B cell (primary cell): Measurements from ENCODE around the gene COQ9.

Experiments
- CTCF ChIP-seq: fragments of 200-600 bp; IDR thresholded peaks from one replicate; pipeline ENCODE4 v1.8.0; 2022; ENCODE audit warnings: antibody characterized with exemption, mild to moderate bottlenecking
- EZH2 ChIP-seq: IDR thresholded peaks from 2 replicates; pipeline ENCODE4 v1.6.1; 2012; ENCODE audit warnings: borderline replicate concordance, low read depth, mild to moderate bottlenecking, moderate library complexity, low read length; ENCODE audit not compliant: insufficient read depth, poor library complexity, severe bottlenecking

- TF ChIP-seq CTCF, result no peak
- TF ChIP-seq EZH2, result no peak
These were observed 25.0 kb upstream of the COQ9 start for GRCh38 chr16:57422026-57422944.
